Loucy (cell line): ENCODE results near the gene ZNF528.

Experiments
- CTCF ChIP-seq: fragments of 200-600 bp; sonication (generic); conservative IDR thresholded peaks from 2 replicates; pipeline ENCODE4 v1.5.1; 2014; ENCODE audit warnings: mild to moderate bottlenecking, antibody characterized with exemption, low read length
- EZH2phosphoT487 ChIP-seq: fragments of 200-600 bp; IDR thresholded peaks from 2 replicates; pipeline ENCODE4 v1.6.1; 2018; ENCODE audit warnings: antibody characterized with exemption, mild to moderate bottlenecking, moderate library complexity, borderline replicate concordance

GRCh38 chr19:52370341-52370710 lies 27.3 kb upstream of the ZNF528 start:
- TF ChIP-seq EZH2phosphoT487 (no peak), CTCF (no peak)
